Naive thymus-derived CD8-positive, alpha-beta T cell (primary cell): ENCODE data around the gene TMCO5A. TPM values are rescaled to one million over a fixed set of nuclear protein-coding genes. Genes with fewer than 3 reads are reported as not detected.
"Not testable (repeated sequence)": the region's sequence is repeated elsewhere in the genome, so short reads cannot be mapped to it uniquely, and the experiment has no call there.

ENCODE experiments used
- ATAC-seq, 2 donors: fragments of 150-1000 bp; cut with Tn5 transposase in 1 of 2; sonication (Bioruptor Pico), chemical (Tn5 transposase) in 1 of 2; 1 replicate in 1 of 2; 2 replicates in 1 of 2; pipeline ENCODE4 v1.10.0; 2021; ENCODE audit warnings: mild to moderate bottlenecking in 2 of 2, moderate library complexity in 2 of 2
- POLR2A ChIA-PET: fragments of 350-600 bp; sonication (Branson Sonifier 250); formaldehyde crosslinking; loops from one replicate; lab custom pipeline; 2021; ENCODE audit warnings: antibody characterized with exemption; lab: Charles Lee
- DNase-seq, 10 donors: peaks; one replicate each; pipeline versions ENCODE4 v3.0.0 to v3.0.0-alpha.2; 2020 to 2022
- H3K27ac Mint-ChIP-seq, 10 donors: one replicate each; pipeline ENCODE4 v1.8.0; 2020 to 2022; ENCODE audit warnings: mild to moderate bottlenecking in 10 of 10, mixed read lengths in 10 of 10, moderate library complexity in 4 of 10, inconsistent platforms in 1 of 10
- H3K27me3 Mint-ChIP-seq, 5 donors: one replicate each; pipeline ENCODE4 v1.8.0; 2021 to 2022; ENCODE audit warnings: mixed read lengths in 5 of 5
- H3K36me3 Mint-ChIP-seq, 3 donors: one replicate each; pipeline ENCODE4 v1.8.0; 2020 to 2022; ENCODE audit warnings: mixed read lengths in 3 of 3, mild to moderate bottlenecking in 2 of 3, inconsistent platforms in 1 of 3
- H3K4me1 Mint-ChIP-seq, 4 donors: one replicate each; pipeline ENCODE4 v1.8.0; 2021 to 2022; ENCODE audit warnings: mixed read lengths in 4 of 4
- H3K4me3 Mint-ChIP-seq, 10 donors: one replicate each; pipeline ENCODE4 v1.8.0; 2020 to 2022; ENCODE audit warnings: mild to moderate bottlenecking in 10 of 10, mixed read lengths in 10 of 10, moderate library complexity in 6 of 10, inconsistent platforms in 1 of 10
- H3K9me3 Mint-ChIP-seq, 9 donors: one replicate each; pipeline ENCODE4 v1.8.0; 2020 to 2022; ENCODE audit warnings: mixed read lengths in 9 of 9, mild to moderate bottlenecking in 3 of 9, inconsistent platforms in 1 of 9, moderate library complexity in 1 of 9
- polyA plus RNA-seq, 3 donors: library from polyadenylated mRNA; unstranded; fragments of 300-500 nt; fragmentation: Illumina TruSeq; gene quantifications; one replicate each; pipeline ENCODE4 v1.2.3, GENCODE V29; 2021
- total RNA-seq, 8 experiments: library from RNA in 2 of 8; stranded (reverse) in 2 of 8; gene quantifications; one replicate each; pipeline ENCODE4 v1.2.3 and lab custom pipeline; 2021 to 2026

TMCO5A gene
- total and polyA plus RNA-seq, 5 experiments from 2014 or later = not detected

DNA sequence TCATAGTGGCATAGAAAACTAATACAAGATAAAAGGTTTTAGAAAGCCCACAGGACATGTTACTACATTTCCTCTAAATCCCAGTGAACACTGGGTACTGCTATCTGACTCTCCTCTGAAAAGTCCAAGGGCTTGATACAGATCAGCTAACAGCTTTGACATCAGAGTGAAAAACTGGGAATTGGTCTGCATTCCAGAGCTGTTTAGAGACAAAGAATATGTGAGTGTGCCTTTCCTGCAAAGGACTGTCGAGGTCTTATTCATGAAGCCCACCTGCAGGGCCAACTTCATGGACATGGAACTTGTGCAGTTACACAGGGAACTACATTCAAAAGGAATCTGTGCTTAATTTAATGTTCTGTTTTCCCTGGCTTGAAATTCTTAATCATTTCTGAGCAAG is 5.2 kb upstream of the TMCO5A start:
- H3K9me3 Mint-ChIP-seq = peaks cover 0 to 5% (median 0%) of the 10 kb centered on the region in 9 donors
- H3K4me1 Mint-ChIP-seq = no peaks in the 10 kb centered on the region

DNA sequence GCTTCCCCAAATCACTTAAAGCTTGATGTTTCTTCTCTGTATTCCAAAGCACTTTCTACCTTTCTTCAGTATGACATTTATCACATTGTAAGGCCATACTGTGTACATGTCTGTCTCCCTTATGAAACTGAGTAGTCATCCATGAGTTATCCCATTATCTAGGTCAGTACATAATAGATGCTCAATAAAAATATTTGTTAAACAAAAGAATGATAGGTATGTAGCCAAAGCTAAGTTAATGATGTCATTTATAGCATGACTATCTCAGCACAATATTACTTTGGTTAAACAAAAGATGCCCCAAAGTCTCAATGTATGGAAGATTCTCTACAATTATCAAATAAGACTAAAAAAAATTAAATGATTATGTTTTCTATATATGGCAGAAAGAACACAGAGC is 3.1 kb upstream of the TMCO5A start:
- no peak overlapping the region for H3K4me3 Mint-ChIP-seq
- no peaks in the 10 kb centered on the region for H3K4me1 Mint-ChIP-seq
- POLR2A ChIA-PET = no interaction called here
- H3K36me3 Mint-ChIP-seq = no peaks in the 10 kb centered on the region
- peaks cover 0 to 5% (median 0%) of the 10 kb centered on the region in 9 donors for H3K9me3 Mint-ChIP-seq
- no peak overlapping the region for H3K27ac Mint-ChIP-seq
- ATAC-seq (no peak), DNase-seq (no peak)
- peaks cover 3 to 16% (median 4%) of the 10 kb centered on the region in 5 donors for H3K27me3 Mint-ChIP-seq

More for the DNA sequence above, 5.2 kb upstream of the TMCO5A start:
- DNase-seq (no peak), ATAC-seq (no peak)
- Mint-ChIP-seq H3K27me3 (peaks cover 3 to 8% (median 7%) of the 10 kb centered on the region in 5 donors), H3K36me3 (no peaks in the 10 kb centered on the region), H3K4me3 (no peak overlapping the region), H3K27ac (no peak overlapping the region)
- POLR2A ChIA-PET = no interaction called here

DNA sequence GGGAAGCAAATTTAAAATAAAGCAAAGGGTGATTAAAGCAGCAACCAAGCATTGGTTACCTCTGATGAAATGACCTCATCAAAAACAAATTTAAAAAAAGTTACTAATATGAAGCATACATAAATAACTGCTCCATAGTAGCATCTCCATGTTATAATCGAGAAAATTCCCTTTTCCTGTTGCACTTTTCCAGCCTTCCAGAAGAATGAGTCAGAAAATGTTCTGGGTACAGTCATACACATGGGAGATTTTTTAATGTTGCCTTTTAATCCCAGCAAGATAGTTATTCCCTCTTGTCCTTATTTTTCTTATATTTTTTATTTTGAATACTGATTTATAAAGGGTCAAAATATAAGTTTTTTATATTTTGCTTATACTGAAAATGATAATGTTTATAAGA is 2.6 kb upstream of the TMCO5A start:
- no peak for ATAC-seq
- H3K4me3 Mint-ChIP-seq = no peak overlapping the region
- no peaks in the 10 kb centered on the region for H3K36me3 Mint-ChIP-seq
- H3K27ac Mint-ChIP-seq = no peak overlapping the region
- H3K9me3 Mint-ChIP-seq = peaks cover 0 to 5% (median 0%) of the 10 kb centered on the region in 9 donors
- no peaks in the 10 kb centered on the region for H3K4me1 Mint-ChIP-seq
- H3K27me3 Mint-ChIP-seq = peaks cover 4 to 18% (median 5%) of the 10 kb centered on the region in 5 donors
- DNase-seq = no peak
- POLR2A ChIA-PET = no interaction called here

DNA sequence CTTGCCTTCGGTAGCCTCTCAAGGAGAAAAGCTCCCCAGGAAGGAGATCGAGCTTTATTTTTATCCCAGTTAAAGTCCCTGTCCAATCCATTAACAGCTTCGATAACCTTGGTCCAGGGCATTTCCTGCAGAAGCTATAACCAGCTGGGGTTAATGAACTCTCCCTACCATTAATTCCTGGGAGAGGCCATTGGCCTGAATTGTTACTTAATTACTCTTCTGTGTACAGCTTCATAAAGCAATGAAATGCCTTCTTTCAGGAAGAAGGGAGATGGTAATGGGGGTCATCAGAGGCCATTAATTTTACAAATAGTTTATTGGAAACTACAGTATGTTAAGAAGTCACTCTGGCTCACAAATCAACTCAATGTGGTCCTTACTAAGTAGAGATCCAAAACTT is 1.9 kb upstream of the TMCO5A start:
- H3K9me3 Mint-ChIP-seq = peaks cover 0 to 5% (median 0%) of the 10 kb centered on the region in 9 donors
- H3K27me3 Mint-ChIP-seq = peaks cover 4 to 20% (median 5%) of the 10 kb centered on the region in 5 donors
- DNase-seq = no peak
- POLR2A ChIA-PET = no interaction called here
- no peak overlapping the region for H3K27ac Mint-ChIP-seq
- no peaks in the 10 kb centered on the region for H3K4me1 Mint-ChIP-seq
- no peak overlapping the region for H3K4me3 Mint-ChIP-seq
- H3K36me3 Mint-ChIP-seq = no peaks in the 10 kb centered on the region
- ATAC-seq = no peak

DNA sequence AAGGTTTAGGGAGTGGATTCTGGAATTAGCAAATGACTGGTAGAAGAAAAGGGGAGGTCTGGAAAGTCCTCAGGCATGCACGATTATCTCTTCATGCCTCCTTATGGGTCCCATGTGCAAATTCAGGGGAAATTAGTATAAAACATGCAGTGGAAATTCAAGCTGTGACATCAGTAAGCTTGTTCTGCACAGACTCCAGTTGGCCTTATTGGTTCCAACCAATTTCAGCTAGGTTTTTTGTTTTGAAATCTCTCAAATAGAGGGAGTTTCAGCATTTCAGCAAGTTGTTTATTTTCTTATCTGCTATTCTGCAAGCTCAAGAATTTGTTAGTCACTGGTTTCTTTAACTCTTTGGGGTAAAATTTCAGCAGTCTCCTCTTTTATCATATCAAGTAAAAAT is 774 bp upstream of the TMCO5A start:
- H3K4me1 Mint-ChIP-seq = no peaks in the 10 kb centered on the region
- H3K9me3 Mint-ChIP-seq = peaks cover 0 to 5% (median 0%) of the 10 kb centered on the region in 9 donors
- no peaks in the 10 kb centered on the region for H3K36me3 Mint-ChIP-seq
- POLR2A ChIA-PET = no interaction called here
- H3K4me3 Mint-ChIP-seq = no peak overlapping the region
- ATAC-seq = no peak
- DNase-seq = no peak
- peaks cover 2 to 17% (median 5%) of the 10 kb centered on the region in 5 donors for H3K27me3 Mint-ChIP-seq
- no peak overlapping the region for H3K27ac Mint-ChIP-seq

DNA sequence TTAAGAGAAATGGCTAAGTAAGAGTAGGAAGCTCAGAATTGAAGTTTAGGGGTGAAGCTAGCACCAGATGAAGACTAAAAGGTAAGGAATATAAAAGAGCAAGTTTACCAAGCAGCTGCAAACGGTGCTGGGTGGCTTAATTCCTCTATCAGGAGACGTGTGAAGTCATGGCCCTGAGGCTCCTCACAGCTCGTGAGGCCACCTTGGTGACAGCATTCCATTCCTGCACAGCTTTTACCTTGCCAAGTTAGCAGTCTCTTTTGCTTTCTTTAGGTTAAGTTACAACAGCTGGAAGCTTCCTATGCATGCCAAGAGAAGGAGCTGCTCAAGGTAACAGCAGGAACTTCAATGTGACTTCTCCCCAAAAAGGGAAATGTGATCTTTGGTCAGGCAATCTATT is 6.4 kb downstream of the TMCO5A start:
- H3K27me3 Mint-ChIP-seq = peaks cover 3 to 13% (median 8%) of the 10 kb centered on the region in 5 donors
- no peaks in the 10 kb centered on the region for H3K4me1 Mint-ChIP-seq
- no peak overlapping the region for H3K4me3 Mint-ChIP-seq
- ATAC-seq = no peak
- no peak for DNase-seq
- no peaks in the 10 kb centered on the region for H3K36me3 Mint-ChIP-seq
- H3K27ac Mint-ChIP-seq = no peak overlapping the region
- H3K9me3 Mint-ChIP-seq = peaks cover 0 to 5% (median 2%) of the 10 kb centered on the region in 9 donors
- POLR2A ChIA-PET = no interaction called here

DNA sequence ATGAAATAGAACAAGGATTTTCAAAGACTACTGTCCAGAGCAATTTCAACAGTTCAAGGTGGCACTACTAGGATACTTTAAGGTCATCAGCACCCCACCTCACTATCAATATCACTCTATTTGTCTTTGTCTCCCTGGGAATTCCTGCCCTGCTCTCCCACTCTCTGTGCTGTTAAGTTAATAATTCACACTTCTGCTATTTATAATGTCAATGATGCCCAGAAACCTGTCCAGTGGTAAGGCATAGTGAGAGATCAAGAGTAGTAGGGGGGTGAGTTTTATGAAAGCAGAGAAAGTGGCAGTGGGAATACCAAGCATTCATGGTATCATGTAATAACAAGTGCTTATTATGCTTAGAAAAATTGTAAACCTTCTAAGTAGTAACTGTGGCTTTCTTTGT is 7.3 kb downstream of the TMCO5A start:
- POLR2A ChIA-PET = no interaction called here
- no peaks in the 10 kb centered on the region for H3K4me1 Mint-ChIP-seq
- DNase-seq (no peak), ATAC-seq (no peak)
- H3K36me3 Mint-ChIP-seq = no peaks in the 10 kb centered on the region
- H3K27me3 Mint-ChIP-seq = peaks cover 1 to 12% (median 4%) of the 10 kb centered on the region in 5 donors
- no peak overlapping the region for H3K27ac Mint-ChIP-seq
- H3K4me3 Mint-ChIP-seq = no peak overlapping the region
- H3K9me3 Mint-ChIP-seq = peaks cover 0 to 8% (median 4%) of the 10 kb centered on the region in 9 donors

DNA sequence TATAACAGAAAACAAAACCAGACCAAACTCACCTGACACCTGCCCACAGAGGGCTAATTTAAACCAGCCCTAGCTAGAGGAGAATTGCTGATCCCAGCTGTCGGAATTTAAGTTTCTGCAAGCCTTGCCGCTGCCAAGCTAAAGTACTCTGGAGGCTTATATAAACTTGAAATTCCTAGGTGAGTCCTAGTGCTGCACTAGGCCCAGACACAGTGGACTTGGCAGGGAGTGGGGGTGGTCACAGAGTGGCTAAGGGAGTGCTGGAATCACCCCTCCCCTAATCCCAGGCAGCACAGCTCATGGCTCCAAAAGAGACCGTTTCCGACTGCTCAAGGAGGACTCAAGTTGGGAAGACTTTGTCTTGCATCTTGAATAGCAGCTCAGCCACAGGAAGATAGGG is 17.6 kb downstream of the TMCO5A start:
- no peaks in the 10 kb centered on the region for H3K4me1 Mint-ChIP-seq
- DNase-seq = no peak
- no peaks in the 10 kb centered on the region for H3K36me3 Mint-ChIP-seq
- H3K27me3 Mint-ChIP-seq = peaks cover 8 to 31% (median 11%) of the 10 kb centered on the region in 5 donors
- POLR2A ChIA-PET = no interaction called here
- H3K9me3 Mint-ChIP-seq = peaks cover 0 to 28% (median 5%) of the 10 kb centered on the region in 9 donors
- no peak overlapping the region for H3K4me3 Mint-ChIP-seq
- no peak for ATAC-seq
- H3K27ac Mint-ChIP-seq = no peak overlapping the region

DNA sequence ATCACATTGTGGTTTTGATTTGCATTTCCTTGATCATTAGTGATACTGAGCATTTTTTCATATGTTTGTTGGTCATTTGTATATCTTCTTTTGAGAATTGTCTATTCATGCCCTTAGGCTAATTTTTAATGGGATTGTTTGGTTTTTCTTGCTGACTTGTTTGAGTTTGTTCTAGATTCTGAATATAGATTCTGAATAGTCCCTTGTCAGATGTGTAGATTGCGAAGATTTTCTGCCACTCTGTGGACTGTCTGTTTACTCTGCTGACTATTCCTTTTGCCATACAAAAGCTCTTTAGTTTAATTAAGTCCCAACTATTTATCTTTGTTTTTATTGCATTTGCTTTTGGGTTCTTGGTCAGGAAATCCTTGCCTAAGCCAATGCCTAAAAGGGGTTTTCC is 26.3 kb downstream of the TMCO5A start:
- ATAC-seq, H3K36me3 Mint-ChIP-seq, POLR2A ChIA-PET, H3K27ac Mint-ChIP-seq, H3K4me3 Mint-ChIP-seq, H3K4me1 Mint-ChIP-seq, DNase-seq: not testable (repeated sequence)
- H3K27me3 Mint-ChIP-seq = peaks cover 2 to 18% (median 8%) of the 10 kb centered on the region in 5 donors
- H3K9me3 Mint-ChIP-seq = peaks cover 0 to 37% (median 12%) of the 10 kb centered on the region in 9 donors

DNA sequence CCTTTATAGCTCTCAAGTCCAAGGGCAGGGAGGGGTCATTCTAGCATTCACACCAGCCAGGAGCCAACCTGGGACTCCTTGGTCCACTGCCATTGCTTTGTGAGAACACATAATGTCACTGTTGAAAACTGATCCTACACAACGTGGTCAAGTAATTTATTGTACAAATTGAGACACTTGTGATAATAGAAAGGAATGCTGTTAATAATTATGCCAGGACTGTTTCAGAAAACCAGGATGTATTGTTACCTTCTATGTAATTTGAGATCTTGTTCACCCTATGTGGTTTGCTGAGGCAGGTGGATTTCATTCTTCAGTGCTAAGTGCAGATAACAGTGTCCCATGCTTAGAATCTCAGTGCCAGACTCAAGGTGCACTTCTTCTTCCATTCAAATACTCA is 33.3 kb downstream of the TMCO5A start:
- no peak for DNase-seq
- H3K4me1 Mint-ChIP-seq = no peaks in the 10 kb centered on the region
- peaks cover 0 to 14% (median 1%) of the 10 kb centered on the region in 9 donors for H3K9me3 Mint-ChIP-seq
- no peaks in the 10 kb centered on the region for H3K36me3 Mint-ChIP-seq
- ATAC-seq = no peak
- H3K4me3 Mint-ChIP-seq = no peak overlapping the region
- POLR2A ChIA-PET = no interaction called here
- H3K27me3 Mint-ChIP-seq = peaks cover 4 to 18% (median 9%) of the 10 kb centered on the region in 5 donors
- no peak overlapping the region for H3K27ac Mint-ChIP-seq

DNA sequence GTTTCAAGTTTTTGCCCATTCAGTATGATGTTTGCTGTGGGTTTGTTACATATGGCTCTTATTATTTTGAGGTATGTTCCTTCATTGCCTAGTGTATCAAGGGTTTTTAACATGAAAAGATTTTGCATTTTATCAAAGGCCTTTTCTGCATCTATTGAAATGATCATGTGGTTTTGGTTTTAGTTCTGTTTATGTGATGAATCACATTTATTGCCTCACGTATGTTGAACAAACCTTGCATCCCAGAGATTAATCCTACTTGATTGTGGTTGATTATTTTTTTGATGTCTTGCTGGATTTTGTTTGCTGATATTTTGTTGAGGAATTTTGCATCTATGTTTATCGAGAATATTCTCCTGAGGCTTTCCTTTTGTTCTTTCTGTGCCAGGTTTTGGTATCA is 39.4 kb downstream of the TMCO5A start:
- no peaks in the 10 kb centered on the region for H3K36me3 Mint-ChIP-seq
- no peak for ATAC-seq
- POLR2A ChIA-PET = no interaction called here
- DNase-seq = no peak
- no peak overlapping the region for H3K4me3 Mint-ChIP-seq
- peaks cover 2 to 16% (median 6%) of the 10 kb centered on the region in 5 donors for H3K27me3 Mint-ChIP-seq
- peaks cover 0 to 12% (median 2%) of the 10 kb centered on the region in 9 donors for H3K9me3 Mint-ChIP-seq
- no peaks in the 10 kb centered on the region for H3K4me1 Mint-ChIP-seq
- H3K27ac Mint-ChIP-seq = no peak overlapping the region

DNA sequence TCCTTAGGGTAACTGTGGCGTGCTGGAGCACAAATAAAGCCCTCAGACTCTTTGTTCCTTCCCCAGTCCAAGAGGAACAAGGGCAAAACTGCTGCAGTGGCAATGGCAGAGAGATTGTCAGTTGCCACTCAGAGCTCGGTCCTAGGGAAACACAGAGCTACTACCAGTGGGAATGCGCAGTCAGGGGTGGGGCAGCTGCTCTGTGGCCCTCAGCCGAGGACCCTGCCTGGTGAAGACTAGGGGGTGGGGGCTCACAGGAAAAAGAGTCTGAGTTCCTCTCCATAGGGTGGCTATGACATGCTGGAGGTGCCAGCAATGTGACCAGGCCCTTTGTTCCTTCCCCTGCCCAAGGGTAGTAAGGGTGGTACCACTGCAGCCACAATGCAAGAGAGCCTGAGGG is 43.8 kb downstream of the TMCO5A start:
- ATAC-seq (no peak), DNase-seq (no peak)
- Mint-ChIP-seq H3K4me3 (no peak overlapping the region), H3K4me1 (no peaks in the 10 kb centered on the region), H3K27ac (peak overlapping the region in 1 of 10 donors; percentile 41), H3K36me3 (no peaks in the 10 kb centered on the region), H3K9me3 (peaks cover 0 to 10% (median 0%) of the 10 kb centered on the region in 9 donors), H3K27me3 (peaks cover 2 to 16% (median 7%) of the 10 kb centered on the region in 5 donors)
- POLR2A ChIA-PET = no interaction called here

DNA sequence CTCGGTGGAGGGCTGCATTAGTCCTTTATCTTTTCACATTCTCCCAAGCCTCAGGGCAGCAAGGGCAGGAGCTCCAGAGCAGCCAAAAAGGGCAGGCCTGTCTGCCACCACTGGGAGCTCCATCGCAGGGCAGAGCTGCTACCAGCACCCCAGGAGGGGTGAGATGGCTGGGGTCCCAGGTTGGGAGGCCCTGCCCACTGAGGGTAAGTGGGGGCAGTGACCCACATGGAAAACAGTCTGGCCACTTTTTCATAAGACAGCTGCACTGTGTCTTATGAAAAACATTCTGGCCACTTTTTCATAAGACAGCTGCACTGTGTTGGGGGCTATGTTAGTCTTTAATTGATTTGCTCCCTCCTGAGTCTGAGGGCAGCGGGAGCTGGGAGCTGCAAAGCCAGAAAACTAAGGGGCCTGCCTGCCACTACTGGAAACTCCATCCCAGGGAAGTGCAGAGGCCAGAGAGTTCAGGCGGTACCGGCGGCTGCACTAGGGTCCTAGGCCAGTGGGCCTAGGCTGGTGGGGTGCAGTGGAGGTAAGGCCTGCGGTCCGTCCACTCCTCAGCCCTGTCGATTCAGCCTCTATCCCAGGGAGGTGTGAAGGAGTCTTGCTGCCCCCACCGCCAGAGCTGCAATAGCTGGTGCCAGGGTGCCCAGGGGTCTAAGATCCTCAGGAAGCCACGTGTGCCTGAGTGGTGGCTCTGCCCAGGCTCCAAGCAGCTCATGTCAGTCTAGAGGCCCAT is 45.4 kb downstream of the TMCO5A start:
- peaks cover 4 to 16% (median 6%) of the 10 kb centered on the region in 5 donors for H3K27me3 Mint-ChIP-seq
- H3K36me3 Mint-ChIP-seq = no peaks in the 10 kb centered on the region
- POLR2A ChIA-PET = no interaction called here
- no peaks in the 10 kb centered on the region for H3K4me1 Mint-ChIP-seq
- ATAC-seq (no peak), DNase-seq (no peak)
- H3K9me3 Mint-ChIP-seq = peaks cover 0 to 10% (median 0%) of the 10 kb centered on the region in 9 donors
- H3K27ac Mint-ChIP-seq = no peak overlapping the region
- H3K4me3 Mint-ChIP-seq = no peak overlapping the region
